K562 (cell line): Measurements from ENCODE around the gene KIF3A. TPM values are rescaled to one million over a fixed set of nuclear protein-coding genes. Genes with fewer than 3 reads are reported as not detected.

ENCODE experiments used
- CREM ChIP-seq: IDR thresholded peaks from 2 replicates; pipeline ENCODE4 v1.6.1; 2014; ENCODE audit warnings: antibody characterized with exemption, low read depth
- DACH1 ChIP-seq: fragments of 450-650 bp; IDR thresholded peaks from 2 replicates; pipeline ENCODE4 v1.6.1; 2018; ENCODE audit not compliant: partially characterized antibody
- E2F3 ChIP-seq: fragments of 250-450 bp; sonication (Bioruptor Pico); IDR thresholded peaks from 2 replicates; pipeline ENCODE4 v1.4.0; 2020; ENCODE audit warnings: mild to moderate bottlenecking
- FIP1L1 ChIP-seq: fragments of 200-400 bp; formaldehyde crosslinking; IDR thresholded peaks from 2 replicates; pipeline ENCODE4 v1.6.1; 2018; ENCODE audit warnings: mild to moderate bottlenecking, low read depth, low read length; ENCODE audit not compliant: poor library complexity, severe bottlenecking
- FOXA1 ChIP-seq: fragments of 450-650 bp; IDR thresholded peaks from 2 replicates; pipeline ENCODE4 v1.6.1; 2016; ENCODE audit warnings: mild to moderate bottlenecking, borderline replicate concordance
- FOXJ2 ChIP-seq: fragments of 200-800 bp; sonication (Bioruptor generic); IDR thresholded peaks from 2 replicates; pipeline ENCODE4 v1.6.1; 2016; ENCODE audit warnings: missing genetic modification characterization, missing compliant biosample characterization
- GTF2F1 ChIP-seq: IDR thresholded peaks from 2 replicates; pipeline ENCODE4 v1.6.1; 2011; ENCODE audit warnings: low read depth, low read length, improper control_type of control experiment
- MAFF ChIP-seq: IDR thresholded peaks from 2 replicates; pipeline ENCODE4 v1.6.1; 2012; ENCODE audit warnings: low read length, improper control_type of control experiment
- MYBL2 ChIP-seq, 2 experiments: fragments of 450-650 bp in 1 of 2; sonication (generic) in 1 of 2; formaldehyde crosslinking in 1 of 2; IDR thresholded peaks; 2 replicates each; pipeline versions ENCODE4 v1.6.1 to v1.8.1; 2017 to 2022; ENCODE audit warnings: borderline replicate concordance in 1 of 2, inconsistent platforms in 1 of 2, low read depth in 1 of 2, mild to moderate bottlenecking in 1 of 2, missing genetic modification reagents in 1 of 2, moderate library complexity in 1 of 2
- NCOA1 ChIP-seq: fragments of 450-650 bp; IDR thresholded peaks from 2 replicates; pipeline ENCODE4 v1.6.1; 2016; ENCODE audit warnings: low read depth
- NFIC ChIP-seq: fragments of 450-650 bp; IDR thresholded peaks from 2 replicates; pipeline ENCODE4 v1.6.1; 2017; ENCODE audit warnings: mild to moderate bottlenecking, inconsistent platforms
- NONO ChIP-seq, 2 experiments: fragments of 200-400 bp in 1 of 2; fragments of 450-650 bp in 1 of 2; formaldehyde crosslinking in 1 of 2; IDR thresholded peaks; 2 replicates each; pipeline ENCODE4 v1.6.1; 2017; ENCODE audit warnings: low read depth in 2 of 2, mild to moderate bottlenecking in 2 of 2, moderate library complexity in 2 of 2, low read length in 1 of 2
- NR2C1 ChIP-seq, 2 experiments: fragments of 450-650 bp; IDR thresholded peaks; 2 replicates each; pipeline ENCODE4 v1.6.1; 2017; ENCODE audit warnings: mild to moderate bottlenecking in 2 of 2, antibody characterized with exemption in 1 of 2, inconsistent platforms in 1 of 2, missing compliant biosample characterization in 1 of 2, missing genetic modification characterization in 1 of 2
- NRF1 ChIP-seq, 2 experiments: fragments of 450-650 bp; IDR thresholded peaks in 1 of 2; conservative IDR thresholded peaks in 1 of 2; 2 replicates each; pipeline ENCODE4 v1.6.1; 2014; ENCODE audit warnings: mild to moderate bottlenecking in 2 of 2
- OTX1 ChIP-seq: fragments of 450-650 bp; formaldehyde crosslinking; IDR thresholded peaks from 2 replicates; pipeline ENCODE4 v1.4.0; 2022; ENCODE audit warnings: mild to moderate bottlenecking
- RB1 ChIP-seq: fragments of 450-650 bp; IDR thresholded peaks from 2 replicates; pipeline ENCODE4 v1.6.1; 2017; ENCODE audit warnings: low read depth, mild to moderate bottlenecking
- SAFB ChIP-seq: fragments of 200-400 bp; formaldehyde crosslinking; IDR thresholded peaks from 2 replicates; pipeline ENCODE4 v1.6.1; 2017; ENCODE audit warnings: low read depth, low read length, borderline replicate concordance
- SIN3B ChIP-seq: fragments of 450-650 bp; IDR thresholded peaks from 2 replicates; pipeline ENCODE4 v1.6.1; 2017; ENCODE audit warnings: low read depth, mild to moderate bottlenecking, moderate library complexity
- SNRNP70 ChIP-seq: fragments of 200-400 bp; formaldehyde crosslinking; optimal IDR thresholded peaks from 2 replicates; pipeline ENCODE3; 2017; ENCODE audit warnings: low read depth, low read length
- TCFL5 ChIP-seq: fragments of 250-450 bp; sonication (Bioruptor Pico); conservative IDR thresholded peaks from 2 replicates; pipeline ENCODE4 v1.6.1; 2021; ENCODE audit warnings: mild to moderate bottlenecking, moderate library complexity, matching md5 sums
- YBX1 ChIP-seq: fragments of 450-650 bp; IDR thresholded peaks from 2 replicates; pipeline ENCODE4 v1.7.1; 2016; ENCODE audit warnings: mild to moderate bottlenecking
- polyA plus RNA-seq, 8 experiments: library from polyadenylated mRNA; depleted of rRNA in 4 of 8; stranded (reverse) in 5 of 8; unstranded in 3 of 8; fragments of >200 nt; fragmentation: Nextera tagmentation in 2 of 8; fragmentation: Illumina TruSeq in 1 of 8; extraction: Ambion mirVana in 2 of 8; extraction: Trizol in 1 of 8; gene quantifications; 2 replicates each; pipeline versions ENCODE4 v1.2.1 to v1.2.3, GENCODE V29; 2011 to 2014; ENCODE audit warnings: inconsistent platforms in 1 of 8, missing spikeins in 1 of 8
- total RNA-seq, 7 experiments: library from RNA; depleted of rRNA in 6 of 7; stranded (reverse); fragments of >200 nt in 6 of 7; fragmentation: Illumina TruSeq in 2 of 7; extraction: Trizol in 2 of 7; gene quantifications; 2 replicates each; pipeline versions ENCODE4 v1.2.1 to v1.2.3, GENCODE V29; 2011 to 2021; ENCODE audit warnings: low replicate concordance in 1 of 7
- TF ChIP-seq, protein P1 (sequence below): sonication (generic); formaldehyde crosslinking; IDR thresholded peaks from 2 replicates; pipeline ENCODE4 v1.8.0; 2022; ENCODE audit warnings: mild to moderate bottlenecking, missing genetic modification reagents
- TF ChIP-seq, protein P2 (sequence below): fragments of 250-450 bp; sonication (Bioruptor Pico); IDR thresholded peaks from 2 replicates; pipeline ENCODE4 v1.8.0; 2022; ENCODE audit warnings: inconsistent platforms

The KIF3A gene
- total and polyA plus RNA-seq, 9 of the 15 experiments (the other 6 are each of a cell fraction or from before 2014, with no cell fraction given), result 1.5 to 7.8 (median 6.0) TPM

DNA sequence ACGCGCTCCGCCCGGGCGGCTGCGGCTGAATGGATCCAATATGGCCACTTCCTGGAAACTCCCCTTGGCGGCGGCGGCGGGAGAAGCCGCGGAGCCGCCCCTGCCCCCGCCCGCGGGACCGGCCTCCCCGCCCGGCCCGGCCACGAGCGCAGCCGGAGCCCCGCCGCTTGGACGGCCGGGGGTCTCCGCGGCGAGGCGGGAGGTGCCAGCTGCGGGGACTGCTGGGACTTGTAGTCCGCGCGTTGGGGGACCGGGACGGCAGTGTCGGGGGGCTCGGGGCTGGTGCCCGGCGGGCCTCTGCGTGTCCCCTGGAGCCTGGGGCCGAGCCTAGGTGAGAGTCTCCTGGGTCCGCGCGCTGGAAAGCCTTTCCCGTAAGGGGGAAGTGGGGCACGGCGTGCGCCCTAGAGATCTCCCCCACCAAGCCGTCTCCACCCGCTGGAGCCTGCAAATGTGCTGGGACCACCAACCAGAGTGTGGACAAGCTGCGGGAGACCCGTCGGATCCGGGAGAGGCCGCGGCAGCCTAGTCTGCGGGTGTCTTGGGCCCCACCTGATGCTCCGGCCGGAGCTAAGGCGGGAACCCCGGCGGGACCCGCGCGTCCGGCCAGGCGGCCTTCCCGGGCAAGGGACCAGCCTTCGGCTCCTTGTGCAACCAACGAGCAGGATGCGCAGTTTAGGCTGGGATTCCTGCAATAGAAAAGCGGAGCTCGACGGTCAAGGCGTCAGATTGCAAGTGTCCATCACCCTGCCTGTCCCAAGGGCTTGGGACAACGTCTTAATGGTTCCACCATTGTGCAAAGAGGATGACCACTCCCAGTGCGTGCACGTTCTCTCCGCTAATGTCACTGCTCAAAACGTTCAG is 40.1 kb upstream of the KIF3A start, which contains the start of gene SEPTIN8 (continued):
- TF ChIP-seq CREM (no peak), SNRNP70 (no peak), E2F3 (CRISPR knock-in tag) (0 out of 2 replicates have a peak, but pooled peaks have one; percentile 15), SAFB (no peak), NR2C1 (IDR thresholded peaks at IDR 0.05) (no peak), NR2C1 (tag; IDR thresholded peaks at IDR 0.05) (no peak), MYBL2 (IDR thresholded peaks at IDR 0.05; ENCODE audit: low read depth) (no peak), MYBL2 (CRISPR knock-in tag; IDR thresholded peaks at IDR 0.05; ENCODE audit: borderline replicate concordance) (no peak), SIN3B (peak; percentile 37; the same call in 1 of the 2 replicates), NRF1 (conservative IDR thresholded peaks at IDR 0.05 in 1 of 2, IDR thresholded peaks at IDR 0.05 in 1 of 2) (peak in 1 of 2 experiments; percentile 21; a peak in 1 of 4 replicates), GTF2F1 (no peak), TCFL5 (CRISPR knock-in tag) (no peak), DACH1 (no peak), NFIC (no peak; the same call in 1 of the 2 replicates), NCOA1 (no peak), FOXJ2 (tag) (no peak), YBX1 (no peak), MAFF (no peak), OTX1 (CRISPR knock-in tag) (no peak), FIP1L1 (no peak), RB1 (peak; percentile 69; the same call in 1 of the 2 replicates), NONO (IDR thresholded peaks at IDR 0.05; ENCODE audit: low read depth in 2 of 2, low read length in 1 of 2) (no peak), FOXA1 (no peak)
- TF ChIP-seq, protein P1, sequence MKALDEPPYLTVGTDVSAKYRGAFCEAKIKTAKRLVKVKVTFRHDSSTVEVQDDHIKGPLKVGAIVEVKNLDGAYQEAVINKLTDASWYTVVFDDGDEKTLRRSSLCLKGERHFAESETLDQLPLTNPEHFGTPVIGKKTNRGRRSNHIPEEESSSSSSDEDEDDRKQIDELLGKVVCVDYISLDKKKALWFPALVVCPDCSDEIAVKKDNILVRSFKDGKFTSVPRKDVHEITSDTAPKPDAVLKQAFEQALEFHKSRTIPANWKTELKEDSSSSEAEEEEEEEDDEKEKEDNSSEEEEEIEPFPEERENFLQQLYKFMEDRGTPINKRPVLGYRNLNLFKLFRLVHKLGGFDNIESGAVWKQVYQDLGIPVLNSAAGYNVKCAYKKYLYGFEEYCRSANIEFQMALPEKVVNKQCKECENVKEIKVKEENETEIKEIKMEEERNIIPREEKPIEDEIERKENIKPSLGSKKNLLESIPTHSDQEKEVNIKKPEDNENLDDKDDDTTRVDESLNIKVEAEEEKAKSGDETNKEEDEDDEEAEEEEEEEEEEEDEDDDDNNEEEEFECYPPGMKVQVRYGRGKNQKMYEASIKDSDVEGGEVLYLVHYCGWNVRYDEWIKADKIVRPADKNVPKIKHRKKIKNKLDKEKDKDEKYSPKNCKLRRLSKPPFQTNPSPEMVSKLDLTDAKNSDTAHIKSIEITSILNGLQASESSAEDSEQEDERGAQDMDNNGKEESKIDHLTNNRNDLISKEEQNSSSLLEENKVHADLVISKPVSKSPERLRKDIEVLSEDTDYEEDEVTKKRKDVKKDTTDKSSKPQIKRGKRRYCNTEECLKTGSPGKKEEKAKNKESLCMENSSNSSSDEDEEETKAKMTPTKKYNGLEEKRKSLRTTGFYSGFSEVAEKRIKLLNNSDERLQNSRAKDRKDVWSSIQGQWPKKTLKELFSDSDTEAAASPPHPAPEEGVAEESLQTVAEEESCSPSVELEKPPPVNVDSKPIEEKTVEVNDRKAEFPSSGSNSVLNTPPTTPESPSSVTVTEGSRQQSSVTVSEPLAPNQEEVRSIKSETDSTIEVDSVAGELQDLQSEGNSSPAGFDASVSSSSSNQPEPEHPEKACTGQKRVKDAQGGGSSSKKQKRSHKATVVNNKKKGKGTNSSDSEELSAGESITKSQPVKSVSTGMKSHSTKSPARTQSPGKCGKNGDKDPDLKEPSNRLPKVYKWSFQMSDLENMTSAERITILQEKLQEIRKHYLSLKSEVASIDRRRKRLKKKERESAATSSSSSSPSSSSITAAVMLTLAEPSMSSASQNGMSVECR (CRISPR knock-in tag), result no peak
- TF ChIP-seq, protein P2, sequence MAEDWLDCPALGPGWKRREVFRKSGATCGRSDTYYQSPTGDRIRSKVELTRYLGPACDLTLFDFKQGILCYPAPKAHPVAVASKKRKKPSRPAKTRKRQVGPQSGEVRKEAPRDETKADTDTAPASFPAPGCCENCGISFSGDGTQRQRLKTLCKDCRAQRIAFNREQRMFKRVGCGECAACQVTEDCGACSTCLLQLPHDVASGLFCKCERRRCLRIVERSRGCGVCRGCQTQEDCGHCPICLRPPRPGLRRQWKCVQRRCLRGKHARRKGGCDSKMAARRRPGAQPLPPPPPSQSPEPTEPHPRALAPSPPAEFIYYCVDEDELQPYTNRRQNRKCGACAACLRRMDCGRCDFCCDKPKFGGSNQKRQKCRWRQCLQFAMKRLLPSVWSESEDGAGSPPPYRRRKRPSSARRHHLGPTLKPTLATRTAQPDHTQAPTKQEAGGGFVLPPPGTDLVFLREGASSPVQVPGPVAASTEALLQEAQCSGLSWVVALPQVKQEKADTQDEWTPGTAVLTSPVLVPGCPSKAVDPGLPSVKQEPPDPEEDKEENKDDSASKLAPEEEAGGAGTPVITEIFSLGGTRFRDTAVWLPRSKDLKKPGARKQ (CRISPR knock-in tag), result no peak
